B cell (primary cell): ENCODE results near the gene SERPINA4. TPM values are rescaled to one million over a fixed set of nuclear protein-coding genes. Genes with fewer than 3 reads are reported as not detected.

Experiments
- ATAC-seq: fragments of 200-7000 bp; cut with Tn5 transposase; one replicate; pipeline ENCODE4 v1.10.0; 2021; ENCODE audit warnings: low read depth, mild to moderate bottlenecking, moderate number of reproducible peaks, moderate library complexity
- CTCF ChIA-PET: fragments of 350-600 bp; sonication (Branson Sonifier 250); formaldehyde crosslinking; loops from one replicate; lab custom pipeline; 2021; ENCODE audit warnings: antibody characterized with exemption, inconsistent platforms; lab: Charles Lee
- POLR2A ChIA-PET: fragments of 350-600 bp; sonication (Branson Sonifier 250); formaldehyde crosslinking; loops from one replicate; lab custom pipeline; 2021; ENCODE audit warnings: antibody characterized with exemption; lab: Charles Lee
- DNase-seq: peaks from one replicate; pipeline ENCODE4 v3.0.0; 2013
- H2AFZ ChIP-seq: 2 replicates; pipeline ENCODE4 v1.6.1; 2012; ENCODE audit warnings: mild to moderate bottlenecking, low read depth, low read length; ENCODE audit not compliant: insufficient read depth, poor library complexity, severe bottlenecking
- H3K27ac ChIP-seq, 2 donors: 1 replicate in 1 of 2; 2 replicates in 1 of 2; pipeline ENCODE4 v1.5.1; 2012 to 2013; ENCODE audit warnings: low read length in 2 of 2, mild to moderate bottlenecking in 2 of 2, moderate library complexity in 1 of 2
- H3K27me3 ChIP-seq, 4 experiments: fragments of 200-600 bp in 1 of 4; sonication (generic) in 1 of 4; replicated peaks in 1 of 4; 1 replicate in 2 of 4; 2 replicates in 2 of 4; pipeline versions ENCODE4 v1.6.1 to v1.7.0; 2013 to 2016; ENCODE audit warnings: low read length in 3 of 4, mild to moderate bottlenecking in 2 of 4, mixed read lengths in 1 of 4, moderate library complexity in 1 of 4; ENCODE audit not compliant: insufficient read depth in 4 of 4, control insufficient read depth in 3 of 4; ENCODE audit errors: control extremely low read depth in 1 of 4
- H3K36me3 ChIP-seq, 2 experiments: replicated peaks in 1 of 2; 1 replicate in 1 of 2; 2 replicates in 1 of 2; pipeline versions ENCODE4 v1.6.1 to v1.7.1; 2013; ENCODE audit warnings: low read length in 1 of 2; ENCODE audit not compliant: insufficient read depth in 2 of 2, control insufficient read depth in 1 of 2; ENCODE audit errors: control extremely low read depth in 1 of 2, extremely low read depth in 1 of 2
- H3K4me1 ChIP-seq, 2 donors: fragments of 200-600 bp in 1 of 2; sonication (generic) in 1 of 2; 1 replicate in 1 of 2; 2 replicates in 1 of 2; pipeline versions ENCODE4 v1.5.1 to v1.6.1; 2013 to 2017; ENCODE audit warnings: low read length in 2 of 2; ENCODE audit not compliant: control insufficient read depth in 2 of 2, insufficient read depth in 2 of 2
- H3K4me2 ChIP-seq: replicated peaks from 2 replicates; pipeline ENCODE3; 2012; ENCODE audit warnings: mild to moderate bottlenecking, low read depth, low read length; ENCODE audit not compliant: poor library complexity, severe bottlenecking
- H3K4me3 ChIP-seq, 5 experiments: fragments of 200-600 bp in 1 of 5; sonication (generic) in 1 of 5; 1 replicate in 3 of 5; 2 replicates in 2 of 5; pipeline versions ENCODE4 v1.5.1 to v1.7.0; 2011 to 2016; ENCODE audit warnings: low read length in 4 of 5, mild to moderate bottlenecking in 4 of 5, low read depth in 2 of 5, control low read depth in 1 of 5, moderate library complexity in 1 of 5; ENCODE audit not compliant: insufficient read depth in 1 of 5; ENCODE audit errors: control extremely low read depth in 1 of 5, extremely low read depth in 1 of 5
- H3K79me2 ChIP-seq: fragments of 200-600 bp; sonication (generic); one replicate; pipeline ENCODE4 v1.6.0; 2016; ENCODE audit warnings: low read length; ENCODE audit not compliant: control insufficient read depth, insufficient read depth
- H3K9ac ChIP-seq: fragments of 200-600 bp; sonication (generic); 2 replicates; pipeline ENCODE4 v1.6.1; 2017; ENCODE audit warnings: mild to moderate bottlenecking, low read length, moderate library complexity
- H3K9me3 ChIP-seq, 3 donors: one replicate each; pipeline versions ENCODE4 v1.6.1 to v1.7.1; 2013; ENCODE audit warnings: low read length in 2 of 3; ENCODE audit not compliant: control insufficient read depth in 2 of 3, insufficient read depth in 1 of 3; ENCODE audit errors: control extremely low read depth in 1 of 3
- H4K20me1 ChIP-seq: 2 replicates; pipeline ENCODE4 v1.6.0; 2012; ENCODE audit warnings: mild to moderate bottlenecking, low read length; ENCODE audit not compliant: insufficient read depth, control insufficient read depth, poor library complexity, severe bottlenecking
- H3K27ac Mint-ChIP-seq: one replicate; pipeline ENCODE4 v1.8.0; 2021; ENCODE audit warnings: mixed read lengths
- H3K27me3 Mint-ChIP-seq: one replicate; pipeline ENCODE4 v1.8.0; 2021; ENCODE audit warnings: mixed read lengths
- H3K4me1 Mint-ChIP-seq: one replicate; pipeline ENCODE4 v1.8.0; 2021; ENCODE audit warnings: mixed read lengths
- H3K4me3 Mint-ChIP-seq: one replicate; pipeline ENCODE4 v1.8.0; 2021; ENCODE audit warnings: mixed read lengths
- H3K9me3 Mint-ChIP-seq: one replicate; pipeline ENCODE4 v1.8.0; 2022; ENCODE audit warnings: mixed read lengths; ENCODE audit not compliant: insufficient read depth
- CTCF ChIP-seq: fragments of 200-600 bp; IDR thresholded peaks from one replicate; pipeline ENCODE4 v1.8.0; 2022; ENCODE audit warnings: antibody characterized with exemption, mild to moderate bottlenecking
- EZH2 ChIP-seq: IDR thresholded peaks from 2 replicates; pipeline ENCODE4 v1.6.1; 2012; ENCODE audit warnings: borderline replicate concordance, low read depth, mild to moderate bottlenecking, moderate library complexity, low read length; ENCODE audit not compliant: insufficient read depth, poor library complexity, severe bottlenecking
- WGBS: methylation state at CpG from one replicate; pipeline ENCODE4 v1.1.5; 2013; ENCODE audit warnings: missing lambda C conversion rate; ENCODE audit not compliant: insufficient coverage; 5-methylcytosine and 5-hydroxymethylcytosine counted together
- intact Hi-C: fragments of 100-400 bp; cut with micrococcal nuclease; formaldehyde crosslinking; loops from one replicate; pipeline ENCODE4 v1.10.0; 2022
- polyA plus RNA-seq: library from polyadenylated mRNA; depleted of rRNA; stranded (reverse); fragments of >200 nt; gene quantifications from 2 replicates; pipeline ENCODE4 v1.2.3, GENCODE V29; 2012
- total RNA-seq, 2 donors: library from RNA; stranded (reverse); fragments of 120-200 nt in 1 of 2; gene quantifications; 1 replicate in 1 of 2; 2 replicates in 1 of 2; pipeline versions ENCODE4 v1.2.3 to v1.2.4, GENCODE V29; 2013 to 2022

The SERPINA4 gene
- total and polyA plus RNA-seq, 2 donors (not counting 1 experiment from before 2014, with no cell fraction given) = not detected

- no peak overlapping the region for H3K4me3 ChIP-seq
- H4K20me1 ChIP-seq = no peaks in the 10 kb centered on the region
- H3K4me3 Mint-ChIP-seq = no peak overlapping the region
Measured at GRCh38 chr14:94570002-94570400, 8.8 kb downstream of the SERPINA4 start.

GRCh38 chr14:94570440-94570839 is 9.2 kb downstream of the SERPINA4 start:
- H3K4me1 Mint-ChIP-seq = no peaks in the 10 kb centered on the region
- DNase-seq (no peak), ATAC-seq (no peak)
- Histone ChIP-seq H3K9me3 (peaks cover 0 to 15% (median 0%) of the 10 kb centered on the region in 3 donors), H3K4me1 (no peaks in the 10 kb centered on the region), H3K4me2 (no peak overlapping the region), H3K4me3 (no peak overlapping the region), H2AFZ (no peak overlapping the region), H3K9ac (no peak overlapping the region), H4K20me1 (no peaks in the 10 kb centered on the region), H3K27ac (no peak overlapping the region), H3K79me2 (no peaks in the 10 kb centered on the region), H3K36me3 (no peaks in the 10 kb centered on the region), H3K27me3 (no peaks in the 10 kb centered on the region)
- 91% methylated on average over 7 of the region's 9 CpGs for WGBS
- ChIA-PET POLR2A (no interaction called here), CTCF (no interaction called here)
- H3K27me3 Mint-ChIP-seq = peaks cover 4% of the 10 kb centered on the region
- H3K4me3 Mint-ChIP-seq = no peak overlapping the region
- H3K27ac Mint-ChIP-seq = no peak overlapping the region
- H3K9me3 Mint-ChIP-seq = no peaks in the 10 kb centered on the region
- intact Hi-C loops = no loop called here
- TF ChIP-seq CTCF = no peak
- TF ChIP-seq EZH2 = no peak

More at GRCh38 chr14:94570002-94570400, 8.8 kb downstream of the SERPINA4 start:
- Mint-ChIP-seq H3K9me3 (no peaks in the 10 kb centered on the region), H3K27ac (no peak overlapping the region), H3K4me1 (no peaks in the 10 kb centered on the region), H3K27me3 (peaks cover 4% of the 10 kb centered on the region)
- no peaks in the 10 kb centered on the region for H3K79me2 ChIP-seq
- H2AFZ ChIP-seq = no peak overlapping the region
- POLR2A ChIA-PET = no interaction called here
- intact Hi-C loops = no loop called here
- TF ChIP-seq EZH2 = no peak
- peaks cover 0 to 15% (median 0%) of the 10 kb centered on the region in 3 donors for H3K9me3 ChIP-seq
- no peak overlapping the region for H3K9ac ChIP-seq
- ATAC-seq = no peak
- H3K27ac ChIP-seq = no peak overlapping the region
- H3K4me2 ChIP-seq = no peak overlapping the region
- DNase-seq = no peak
- H3K4me1 ChIP-seq = no peaks in the 10 kb centered on the region
- H3K36me3 ChIP-seq = no peaks in the 10 kb centered on the region
- 85% methylated on average over 6 of the region's 6 CpGs for WGBS
- H3K27me3 ChIP-seq = no peaks in the 10 kb centered on the region
- CTCF ChIA-PET = no interaction called here
